Fibroblast of lung (primary cell): ENCODE data around the gene FGGY. TPM values are rescaled to one million over a fixed set of nuclear protein-coding genes. Genes with fewer than 3 reads are reported as not detected.

Experiments used
- DNase-seq, 2 donors: peaks; one replicate each; pipeline versions ENCODE4 v3.0.0 to v3.0.0-alpha.2; 2010; ENCODE audit warnings: low read depth in 2 of 2
- H2AFZ ChIP-seq: 2 replicates; pipeline ENCODE4 v1.5.1; 2012; ENCODE audit warnings: low read length, control low read depth, inconsistent platforms
- H3K27ac ChIP-seq: 2 replicates; pipeline ENCODE4 v1.5.1; 2011; ENCODE audit warnings: low read length, control low read depth; ENCODE audit not compliant: insufficient read depth
- H3K27me3 ChIP-seq: 2 replicates; pipeline ENCODE4 v1.5.1; 2011; ENCODE audit warnings: mild to moderate bottlenecking, low read length; ENCODE audit not compliant: control insufficient read depth, insufficient read depth
- H3K36me3 ChIP-seq: 2 replicates; pipeline ENCODE4 v1.5.1; 2011; ENCODE audit warnings: low read length; ENCODE audit not compliant: control insufficient read depth, insufficient read depth
- H3K4me1 ChIP-seq: 2 replicates; pipeline ENCODE4 v1.5.1; 2011; ENCODE audit warnings: low read length; ENCODE audit not compliant: control insufficient read depth, insufficient read depth; ENCODE audit errors: extremely low read depth
- H3K4me2 ChIP-seq: 2 replicates; pipeline ENCODE4 v1.5.1; 2011; ENCODE audit warnings: low read length, control low read depth; ENCODE audit not compliant: insufficient read depth; ENCODE audit errors: extremely low read depth
- H3K4me3 ChIP-seq, 4 experiments: fragments of 200-600 bp in 1 of 4; sonication (generic) in 1 of 4; replicated peaks in 1 of 4; 2 replicates each; pipeline ENCODE4 v1.5.1; 2011 to 2016; ENCODE audit warnings: low read length in 4 of 4, low read depth in 3 of 4, mild to moderate bottlenecking in 3 of 4, control low read depth in 2 of 4, inconsistent platforms in 1 of 4, mixed read lengths in 1 of 4; ENCODE audit not compliant: insufficient read depth in 1 of 4; ENCODE audit errors: control extremely low read depth in 1 of 4
- H3K79me2 ChIP-seq: 2 replicates; pipeline ENCODE4 v1.5.1; 2012; ENCODE audit warnings: mild to moderate bottlenecking, low read length, inconsistent platforms; ENCODE audit not compliant: control insufficient read depth, insufficient read depth
- H3K9ac ChIP-seq: 2 replicates; pipeline ENCODE4 v1.5.1; 2011; ENCODE audit warnings: mild to moderate bottlenecking, low read length, control low read depth; ENCODE audit not compliant: insufficient read depth
- H3K9me3 ChIP-seq: 2 replicates; pipeline ENCODE4 v1.5.1; 2012; ENCODE audit warnings: low read depth, low read length; ENCODE audit not compliant: control insufficient read depth, insufficient read depth
- H4K20me1 ChIP-seq: 2 replicates; pipeline ENCODE4 v1.5.1; 2011; ENCODE audit warnings: low read length; ENCODE audit not compliant: control insufficient read depth, insufficient read depth; ENCODE audit errors: extremely low read depth
- EZH2 ChIP-seq: IDR thresholded peaks from 2 replicates; pipeline ENCODE4 v1.5.1; 2012; ENCODE audit warnings: low read length, control low read depth, mild to moderate bottlenecking; ENCODE audit errors: missing control alignments
- polyA plus RNA-seq, 2 donors: library from polyadenylated mRNA; depleted of rRNA in 1 of 2; stranded (reverse) in 1 of 2; unstranded in 1 of 2; fragments of >200 nt; gene quantifications; 2 replicates each; pipeline ENCODE4 v1.2.1, GENCODE V29; 2011 to 2012; ENCODE audit warnings: missing spikeins in 1 of 2
- total RNA-seq: library from RNA; depleted of rRNA; stranded (reverse); fragments of >200 nt; gene quantifications from 2 replicates; pipeline ENCODE4 v1.2.1, GENCODE V29; 2014
- TF ChIP-seq, protein P1 (sequence below), 2 donors: IDR thresholded peaks in 1 of 2; conservative IDR thresholded peaks in 1 of 2; 1 replicate in 1 of 2; 2 replicates in 1 of 2; pipeline ENCODE4 v1.5.1; 2011 to 2012; ENCODE audit warnings: low read length in 2 of 2, control low read depth in 1 of 2, inconsistent platforms in 1 of 2, low read depth in 1 of 2, mild to moderate bottlenecking in 1 of 2

Gene FGGY
- total and polyA plus RNA-seq, 2 donors (not counting 1 experiment from before 2014, with no cell fraction given): 9.5 to 32.4 TPM

DNA sequence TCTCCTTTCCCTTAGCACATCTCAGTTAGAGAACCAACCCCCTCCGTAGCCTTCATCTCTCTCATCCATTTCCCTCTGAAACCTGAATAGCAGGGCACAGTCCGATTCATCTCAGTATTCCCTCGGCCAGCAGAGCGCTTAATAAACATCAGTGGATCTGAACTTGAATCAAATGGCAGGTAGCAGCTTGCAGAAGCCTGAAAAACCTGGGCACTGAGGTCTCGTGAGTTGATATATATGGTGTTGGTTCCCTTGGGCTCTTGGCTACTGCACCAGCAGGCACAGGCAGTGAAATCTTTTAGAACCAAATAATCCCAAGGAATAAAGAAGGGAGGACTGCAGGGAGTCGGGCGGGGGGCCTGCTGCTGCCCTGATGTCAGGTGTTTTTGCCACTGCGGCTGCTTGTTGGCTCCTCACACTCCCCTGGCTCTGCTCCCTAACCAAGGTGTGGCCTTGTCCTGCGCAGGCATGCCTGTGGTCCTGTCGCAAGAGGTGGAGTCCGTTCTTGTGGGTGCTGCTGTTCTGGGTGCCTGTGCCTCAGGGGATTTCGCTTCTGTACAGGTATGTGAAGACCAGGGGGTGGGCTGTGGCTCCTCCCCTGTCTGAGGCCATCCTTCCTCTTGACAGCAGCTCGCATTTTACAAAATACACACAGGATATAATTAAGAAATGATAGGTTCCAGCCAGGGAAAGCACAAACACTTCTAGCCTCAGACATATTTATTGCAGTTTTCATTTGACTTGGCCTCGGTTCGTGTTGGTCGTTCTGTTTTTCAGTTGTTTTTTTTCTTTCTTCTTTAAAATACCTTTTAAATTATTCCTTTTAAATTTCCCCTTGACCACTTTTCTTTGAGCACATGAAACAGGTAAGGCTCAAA, 376.9 kb downstream of the FGGY start:
- H3K9ac ChIP-seq: no peak overlapping the region
- H3K27ac ChIP-seq: no peak overlapping the region
- peaks cover 3% of the 10 kb centered on the region for H3K4me1 ChIP-seq
- H3K4me2 ChIP-seq: no peak overlapping the region
- H3K9me3 ChIP-seq: no peaks in the 10 kb centered on the region
- no peaks in the 10 kb centered on the region for H3K27me3 ChIP-seq
- no peaks in the 10 kb centered on the region for H4K20me1 ChIP-seq
- no peak for TF ChIP-seq EZH2
- TF ChIP-seq, protein P1, sequence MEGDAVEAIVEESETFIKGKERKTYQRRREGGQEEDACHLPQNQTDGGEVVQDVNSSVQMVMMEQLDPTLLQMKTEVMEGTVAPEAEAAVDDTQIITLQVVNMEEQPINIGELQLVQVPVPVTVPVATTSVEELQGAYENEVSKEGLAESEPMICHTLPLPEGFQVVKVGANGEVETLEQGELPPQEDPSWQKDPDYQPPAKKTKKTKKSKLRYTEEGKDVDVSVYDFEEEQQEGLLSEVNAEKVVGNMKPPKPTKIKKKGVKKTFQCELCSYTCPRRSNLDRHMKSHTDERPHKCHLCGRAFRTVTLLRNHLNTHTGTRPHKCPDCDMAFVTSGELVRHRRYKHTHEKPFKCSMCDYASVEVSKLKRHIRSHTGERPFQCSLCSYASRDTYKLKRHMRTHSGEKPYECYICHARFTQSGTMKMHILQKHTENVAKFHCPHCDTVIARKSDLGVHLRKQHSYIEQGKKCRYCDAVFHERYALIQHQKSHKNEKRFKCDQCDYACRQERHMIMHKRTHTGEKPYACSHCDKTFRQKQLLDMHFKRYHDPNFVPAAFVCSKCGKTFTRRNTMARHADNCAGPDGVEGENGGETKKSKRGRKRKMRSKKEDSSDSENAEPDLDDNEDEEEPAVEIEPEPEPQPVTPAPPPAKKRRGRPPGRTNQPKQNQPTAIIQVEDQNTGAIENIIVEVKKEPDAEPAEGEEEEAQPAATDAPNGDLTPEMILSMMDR (conservative IDR thresholded peaks at IDR 0.05 in 1 of 2, IDR thresholded peaks at IDR 0.05 in 1 of 2; ENCODE audit: low read depth in 1 of 2, low read length in 2 of 2): no peak
- H2AFZ ChIP-seq: no peak overlapping the region
- DNase-seq: no peak
- H3K36me3 ChIP-seq: no peaks in the 10 kb centered on the region
- H3K79me2 ChIP-seq: no peaks in the 10 kb centered on the region
- H3K4me3 ChIP-seq: no peak overlapping the region

DNA sequence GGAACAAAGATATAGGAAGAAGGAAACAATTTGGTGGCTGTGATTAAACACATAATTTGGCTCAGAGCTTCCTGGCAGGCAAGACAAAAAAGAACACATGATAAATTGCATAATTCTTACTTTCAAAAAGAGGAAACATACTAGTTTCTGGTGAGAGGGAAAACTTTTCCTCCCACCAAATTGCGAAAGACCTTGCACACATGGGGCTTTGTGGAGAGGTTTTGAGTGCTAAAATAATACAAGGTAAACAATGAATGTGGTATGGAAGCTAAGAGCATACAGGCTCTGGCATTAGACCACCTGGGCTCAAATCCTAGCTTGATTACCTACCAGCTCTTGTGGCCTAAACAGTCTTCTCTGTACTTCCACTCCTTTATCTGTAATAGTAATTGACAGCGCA, 377.7 kb downstream of the FGGY start:
- Histone ChIP-seq H3K4me2 (no peak overlapping the region), H3K36me3 (no peaks in the 10 kb centered on the region), H4K20me1 (no peaks in the 10 kb centered on the region), H2AFZ (no peak overlapping the region), H3K4me1 (peaks cover 3% of the 10 kb centered on the region), H3K4me3 (no peak overlapping the region), H3K9me3 (no peaks in the 10 kb centered on the region), H3K27me3 (no peaks in the 10 kb centered on the region), H3K79me2 (no peaks in the 10 kb centered on the region), H3K9ac (no peak overlapping the region), H3K27ac (no peak overlapping the region)
- DNase-seq: peak; percentile 28 to 63
- no peak for TF ChIP-seq EZH2
- TF ChIP-seq, protein P1 (conservative IDR thresholded peaks at IDR 0.05 in 1 of 2, IDR thresholded peaks at IDR 0.05 in 1 of 2; ENCODE audit: low read depth in 1 of 2, low read length in 2 of 2): no peak

DNA sequence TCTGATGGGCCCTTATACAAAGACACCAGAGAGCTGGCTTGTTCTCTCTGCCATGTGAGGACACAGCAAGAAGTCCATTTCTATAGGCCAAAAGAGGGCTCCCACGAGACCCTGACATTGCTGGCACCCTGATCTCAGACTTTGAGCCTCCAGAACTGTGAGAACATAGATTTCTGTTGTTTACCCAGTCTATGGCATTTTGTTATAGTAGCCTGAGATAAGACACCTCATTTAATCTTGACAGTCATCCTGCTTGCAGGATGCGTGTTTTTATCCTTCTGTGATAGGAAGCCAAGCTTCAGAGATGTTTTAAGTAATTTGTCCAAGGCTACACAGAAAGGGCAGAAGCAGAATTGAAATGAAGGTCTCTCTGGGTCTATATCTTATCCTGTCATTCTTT, 379.0 kb downstream of the FGGY start:
- no peak for DNase-seq
- Histone ChIP-seq H3K36me3 (no peaks in the 10 kb centered on the region), H3K4me3 (no peak overlapping the region), H3K27me3 (no peaks in the 10 kb centered on the region), H2AFZ (no peak overlapping the region), H4K20me1 (no peaks in the 10 kb centered on the region), H3K27ac (no peak overlapping the region), H3K4me2 (no peak overlapping the region), H3K79me2 (no peaks in the 10 kb centered on the region), H3K4me1 (no peaks in the 10 kb centered on the region), H3K9ac (no peak overlapping the region), H3K9me3 (no peaks in the 10 kb centered on the region)
- TF ChIP-seq, protein P1 (conservative IDR thresholded peaks at IDR 0.05 in 1 of 2, IDR thresholded peaks at IDR 0.05 in 1 of 2; ENCODE audit: low read depth in 1 of 2, low read length in 2 of 2): no peak
- no peak for TF ChIP-seq EZH2
